Caki2 (cell line): ENCODE data around the gene RNF144A. TPM values are rescaled to one million over a fixed set of nuclear protein-coding genes. Genes with fewer than 3 reads are reported as not detected.
"Not testable (repeated sequence)": the region's sequence is repeated elsewhere in the genome, so short reads cannot be mapped to it uniquely, and the experiment has no call there.

ENCODE experiments used
- DNase-seq: peaks from one replicate; pipeline ENCODE4 v3.0.0-alpha.2; 2015; ENCODE audit warnings: low read depth
- in situ Hi-C: cut with HindIII; loops from 2 replicates; pipeline ENCODE4 v1.10.0; 2016; ENCODE audit warnings: low sequenced_read_pairs, low pct_unique_long_range_greater_than_20kb, mixed read lengths
- total RNA-seq: library from RNA; depleted of rRNA; stranded (reverse); fragments of >200 nt; shearing (Covaris generic); gene quantifications from 2 replicates; pipeline ENCODE4 v1.2.3, GENCODE V29; 2014; ENCODE audit warnings: low replicate concordance

RNF144A gene
- total RNA-seq, 1 experiment from 2014 or later: 5.0 TPM

DNA sequence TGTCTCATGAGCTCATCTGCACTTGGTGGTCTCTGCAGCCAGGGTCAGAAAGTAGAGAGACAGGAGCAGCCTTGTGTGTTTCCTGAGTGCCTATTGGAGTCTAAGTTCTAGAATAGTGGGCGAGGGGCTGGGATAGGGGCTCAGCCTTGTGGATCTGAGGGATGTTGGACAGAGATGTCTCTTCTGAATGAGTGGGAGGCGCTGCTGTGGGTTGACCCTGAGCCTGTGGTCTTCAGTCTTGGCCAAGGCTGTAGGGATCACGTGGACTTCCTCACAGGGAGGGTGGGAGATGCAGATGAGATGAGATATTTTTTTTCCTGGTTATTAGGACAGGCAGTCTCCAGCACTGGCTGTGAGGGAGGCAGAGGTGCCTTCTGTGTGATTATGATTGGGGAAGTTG lies 61.8 kb downstream of the RNF144A start:
- no peak for DNase-seq
- in situ Hi-C loops: no loop called here

- no peak for DNase-seq
- in situ Hi-C loops: no loop called here
These were observed 65.2 kb downstream of the RNF144A start for GRCh38 chr2:6982449-6982848.

DNA sequence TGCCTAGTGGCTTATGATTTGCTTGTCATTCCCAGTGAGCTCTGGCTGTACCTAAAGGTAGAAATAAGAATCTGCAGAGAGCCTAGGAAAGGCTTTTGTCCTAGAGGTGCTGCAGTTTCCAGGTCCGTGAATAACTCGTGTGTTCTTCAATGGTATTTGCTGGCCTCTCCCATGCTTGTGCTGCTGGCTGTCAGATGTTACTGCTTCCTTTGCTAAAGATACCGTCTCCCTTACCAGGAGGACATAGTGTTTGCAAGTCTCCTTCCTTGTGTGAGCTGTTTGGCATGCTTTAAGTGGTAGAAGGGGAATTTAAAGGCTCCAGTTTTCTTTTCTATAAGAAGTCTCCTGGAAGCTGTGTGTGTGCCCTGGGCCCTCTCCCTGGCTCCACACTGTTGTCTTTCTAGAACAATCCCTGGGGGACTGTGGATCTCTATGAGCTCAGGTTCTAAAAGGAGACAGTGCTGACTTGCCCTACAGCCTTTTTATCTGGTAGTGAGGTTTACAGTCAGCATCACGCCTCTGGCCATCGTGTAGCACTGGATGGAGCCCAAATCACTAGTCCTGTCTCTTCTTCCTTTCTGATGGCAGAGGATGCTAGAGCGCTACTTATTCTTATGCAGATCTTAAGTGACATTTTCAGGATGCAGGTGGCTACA lies 65.8 kb downstream of the RNF144A start:
- in situ Hi-C loops: no loop called here
- DNase-seq: no peak

DNA sequence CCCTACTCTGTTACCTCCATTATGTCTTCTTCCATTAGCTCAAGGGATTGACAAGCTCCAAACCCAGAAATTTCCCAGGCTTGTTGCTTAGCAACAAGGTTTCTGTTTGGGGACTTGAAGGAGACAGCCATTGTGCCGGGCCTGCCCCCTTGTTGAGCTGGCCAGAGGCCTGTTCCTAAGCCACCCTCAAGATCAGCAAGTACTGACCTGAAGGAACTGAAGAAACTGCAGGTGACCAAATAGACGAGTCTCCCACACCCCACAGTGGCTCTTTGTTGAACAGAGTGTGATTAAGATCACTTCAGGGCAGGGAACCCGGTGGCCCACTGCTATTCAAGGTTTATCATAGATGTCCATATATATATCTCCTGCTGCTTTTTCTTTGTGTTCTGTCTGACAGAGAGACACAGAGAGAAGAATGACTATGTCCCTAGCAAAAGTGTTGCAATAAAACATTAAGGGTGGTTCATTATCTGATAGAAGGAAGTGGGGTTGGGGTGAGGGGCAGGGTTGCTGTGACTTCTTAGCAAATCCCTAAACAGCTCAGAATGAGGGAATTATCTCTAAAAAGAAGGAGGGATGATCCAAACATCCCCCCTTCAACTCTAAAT lies 69.2 kb downstream of the RNF144A start:
- DNase-seq: no peak
- in situ Hi-C loops: no loop called here

DNA sequence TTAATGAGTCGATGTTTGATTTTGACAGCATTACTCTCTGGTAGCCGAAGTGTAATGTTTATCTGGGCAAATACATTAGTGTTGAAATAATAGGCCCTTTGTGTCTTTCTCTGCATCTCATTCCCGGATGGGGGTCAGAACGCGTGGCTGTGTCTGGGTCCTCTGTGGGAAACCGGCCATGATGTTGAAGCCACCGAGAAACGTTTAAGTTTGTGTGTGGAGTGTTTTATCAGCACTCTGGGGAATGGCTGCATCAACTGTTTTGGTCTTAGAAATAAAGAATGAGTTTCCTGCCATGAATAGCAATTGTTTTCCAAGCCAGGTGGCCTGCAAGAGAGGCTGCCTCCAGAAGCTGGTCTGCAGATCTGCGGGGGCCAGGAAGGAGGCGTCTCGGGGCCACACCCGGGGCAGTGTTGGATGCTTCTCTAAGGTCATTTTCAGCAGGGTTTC lies 69.7 kb downstream of the RNF144A start:
- in situ Hi-C loops: no loop called here
- DNase-seq: no peak

DNA sequence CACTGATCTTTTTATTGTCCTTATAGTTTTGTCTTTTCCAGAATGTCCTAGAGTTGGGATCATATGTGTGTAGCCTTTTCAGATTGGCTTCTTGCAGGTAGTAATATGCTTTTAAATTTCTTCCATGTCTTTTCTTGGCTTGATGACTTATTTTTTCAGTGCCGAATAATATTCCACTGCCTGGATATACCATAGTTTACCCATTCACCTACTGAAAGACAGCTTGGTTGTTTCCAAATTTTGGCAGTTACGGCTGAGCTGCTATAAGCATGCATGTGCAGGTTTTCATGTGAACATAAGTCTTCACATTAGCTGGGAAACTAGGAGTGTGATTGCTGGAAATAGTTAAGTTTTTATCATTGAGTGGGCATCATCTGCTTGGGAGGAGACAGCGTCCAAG lies 73.7 kb downstream of the RNF144A start:
- DNase-seq: no peak
- in situ Hi-C loops: no loop called here

DNA sequence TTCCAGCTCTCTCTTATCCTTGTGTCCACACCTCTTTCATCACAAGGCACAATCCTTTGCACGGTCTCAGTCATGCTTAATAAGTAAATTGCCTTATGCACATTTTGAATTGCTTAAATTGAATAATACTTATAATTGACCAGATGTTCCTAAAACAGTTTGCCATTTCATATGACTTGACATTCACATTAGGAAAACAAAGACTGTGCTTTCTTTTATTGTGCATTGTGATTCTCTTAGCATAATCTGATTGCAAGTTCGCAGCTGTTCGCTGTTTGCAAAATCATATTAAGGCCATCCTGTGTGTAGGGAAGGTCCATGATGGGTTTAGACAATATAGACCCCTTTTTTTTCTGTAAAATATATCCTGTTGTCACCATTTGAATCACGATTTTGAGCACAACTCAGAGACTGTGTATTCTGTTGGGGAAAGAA lies 75.6 kb downstream of the RNF144A start:
- in situ Hi-C loops: no loop called here

GRCh38 chr2:6993229-6993640 lies 76.0 kb downstream of the RNF144A start:
- DNase-seq: no peak
- in situ Hi-C loops: no loop called here

More for the DNA sequence above, 75.6 kb downstream of the RNF144A start:
- DNase-seq: no peak

- DNase-seq: no peak
- in situ Hi-C loops: no loop called here
These were observed 76.7 kb downstream of the RNF144A start for GRCh38 chr2:6993936-6994335.

DNA sequence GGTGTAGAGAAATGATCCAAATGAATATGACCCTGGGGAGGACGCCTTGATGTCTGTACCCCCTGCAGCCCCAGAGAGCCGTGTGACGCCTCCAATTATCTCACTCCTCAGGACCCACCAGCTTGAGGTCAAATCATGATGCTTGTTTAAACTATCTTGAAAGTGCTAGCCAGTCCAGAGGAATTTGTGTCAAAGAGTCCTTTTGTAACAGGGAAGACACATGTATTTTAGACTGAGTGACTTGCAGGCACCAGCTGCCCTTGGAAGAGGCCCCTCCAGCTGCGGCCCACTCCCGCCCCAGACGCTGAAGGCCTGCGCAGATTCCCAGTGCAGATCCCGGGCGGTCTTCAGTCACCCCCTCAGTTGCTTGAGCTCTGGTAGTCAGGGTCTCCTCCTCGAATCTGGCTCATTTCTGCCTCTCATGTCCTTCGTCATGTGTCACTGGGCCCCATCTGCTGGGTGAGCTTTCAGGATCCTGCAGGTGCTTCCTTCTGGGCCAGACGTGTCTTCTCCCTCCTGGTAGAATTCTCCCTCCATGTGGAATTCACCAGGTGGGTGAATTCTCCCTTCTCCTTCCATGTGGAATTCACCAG lies 77.4 kb downstream of the RNF144A start:
- in situ Hi-C loops: no loop called here
- no peak for DNase-seq

DNA sequence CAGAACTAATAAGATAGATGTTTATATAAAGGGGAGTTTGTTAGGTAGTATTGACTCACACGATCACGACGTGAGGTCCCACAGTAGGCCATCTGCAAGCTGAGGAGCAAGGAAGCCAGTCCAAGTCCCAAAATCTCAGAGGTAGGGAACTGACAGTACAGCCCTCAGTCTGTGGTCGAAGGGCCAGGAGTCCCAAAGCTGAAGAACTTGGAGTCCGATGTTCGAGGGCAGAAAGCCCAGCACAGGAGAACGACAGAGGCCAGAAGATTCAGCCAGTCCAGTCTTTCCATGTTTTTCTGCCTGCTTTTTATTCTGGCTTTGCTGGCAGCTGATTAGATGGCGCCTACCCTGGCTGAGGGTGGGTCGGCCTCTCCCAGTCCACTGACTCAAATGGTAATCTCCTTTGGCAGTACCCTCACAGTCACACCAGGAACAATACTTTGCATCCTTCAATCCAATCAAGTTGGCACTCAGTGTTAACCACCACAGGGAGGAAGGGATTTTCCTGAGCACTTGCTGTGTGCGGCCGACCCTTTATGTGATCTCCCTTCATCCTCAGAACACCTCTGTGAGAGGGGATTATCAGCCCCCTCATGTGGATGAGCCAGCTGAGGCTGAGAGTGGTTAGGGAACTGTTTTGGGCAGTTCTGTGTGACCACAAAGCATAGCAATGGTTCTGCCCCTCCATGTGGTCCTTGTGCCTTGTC lies 78.3 kb downstream of the RNF144A start:
- DNase-seq: no peak
- in situ Hi-C loops: no loop called here

DNA sequence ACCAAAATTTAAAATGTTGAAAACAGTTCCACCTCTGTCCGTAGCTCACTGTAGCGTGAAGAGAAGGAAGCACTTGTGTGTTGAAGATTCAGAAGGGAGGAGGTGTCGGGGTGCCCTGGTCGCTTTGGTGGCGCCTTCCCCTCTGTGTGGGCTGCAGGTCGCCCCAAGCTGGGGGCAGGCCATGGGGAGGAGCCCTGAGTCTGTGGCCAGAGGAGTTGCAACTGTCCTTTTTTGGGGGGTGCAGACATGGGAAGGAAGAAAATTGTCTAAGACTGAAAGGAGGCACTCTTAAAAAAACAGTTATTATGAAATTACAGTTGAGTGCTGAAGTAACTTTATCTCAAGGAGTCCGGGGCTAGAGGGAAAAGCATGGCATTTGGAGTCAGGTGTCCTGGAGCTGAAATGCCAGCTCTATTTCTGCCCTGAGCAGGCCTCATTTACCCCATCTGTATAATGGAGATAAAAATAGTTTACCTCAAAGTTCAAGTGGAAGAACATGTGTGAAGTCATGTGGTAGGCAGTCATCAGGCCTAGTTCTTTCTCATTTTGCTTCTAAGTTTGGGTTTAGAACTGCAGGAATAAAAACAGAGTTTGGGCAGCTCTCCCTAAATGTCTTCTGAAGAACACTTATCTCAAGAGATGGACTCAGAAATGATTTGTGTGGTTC lies 82.1 kb downstream of the RNF144A start:
- in situ Hi-C loops: no loop called here

GRCh38 chr2:7001395-7001794 lies 84.2 kb downstream of the RNF144A start:
- in situ Hi-C loops, DNase-seq: not testable (repeated sequence)

More for the DNA sequence above, 82.1 kb downstream of the RNF144A start:
- no peak for DNase-seq

GRCh38 chr2:7003895-7004294 lies 86.7 kb downstream of the RNF144A start:
- no peak for DNase-seq
- in situ Hi-C loops: no loop called here

- in situ Hi-C loops: no loop called here
- no peak for DNase-seq
These were observed 87.4 kb downstream of the RNF144A start for GRCh38 chr2:7004636-7005035.

DNA sequence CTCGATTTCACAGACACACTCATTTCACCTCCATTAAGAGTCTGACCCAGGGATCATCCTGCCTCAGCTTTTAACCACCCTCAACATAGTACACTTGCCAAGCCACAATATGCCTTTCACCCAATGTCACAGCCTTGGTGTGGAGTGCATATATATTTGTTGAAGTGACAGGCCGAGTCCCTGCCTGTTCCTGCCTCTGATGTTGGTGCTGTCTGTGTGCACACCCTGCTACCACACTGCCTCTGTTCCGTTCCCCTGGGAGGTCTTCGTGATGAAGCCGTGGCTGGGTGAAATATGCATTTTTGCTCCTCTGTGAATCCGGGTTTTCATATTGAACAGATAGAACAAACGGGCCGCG lies 90.3 kb downstream of the RNF144A start:
- DNase-seq: no peak
- in situ Hi-C loops: no loop called here

- DNase-seq: no peak
- in situ Hi-C loops: no loop called here
These were observed 90.9 kb downstream of the RNF144A start for GRCh38 chr2:7007846-7008741.
